Mucosa of stomach (tissue), 1 donor: ENCODE data around the gene TMEM175.

Experiments used
- H3K27me3 ChIP-seq: one replicate; pipeline ENCODE4 v1.7.0; 2013; ENCODE audit warnings: mild to moderate bottlenecking, low read length; ENCODE audit not compliant: control insufficient read depth, insufficient read depth
- H3K36me3 ChIP-seq: one replicate; pipeline ENCODE4 v1.7.0; 2013; ENCODE audit warnings: low read length; ENCODE audit not compliant: control insufficient read depth, insufficient read depth
- H3K4me1 ChIP-seq: one replicate; pipeline ENCODE4 v1.7.0; 2013; ENCODE audit warnings: mild to moderate bottlenecking, low read length; ENCODE audit not compliant: control insufficient read depth, insufficient read depth
- H3K4me3 ChIP-seq: one replicate; pipeline ENCODE4 v1.7.0; 2013; ENCODE audit warnings: low read length
- H3K9ac ChIP-seq: one replicate; pipeline ENCODE4 v1.7.0; 2013; ENCODE audit warnings: mild to moderate bottlenecking, low read length, moderate library complexity
- H3K9me3 ChIP-seq: one replicate; pipeline ENCODE4 v1.7.0; 2013; ENCODE audit warnings: mild to moderate bottlenecking, low read length, moderate library complexity; ENCODE audit not compliant: control insufficient read depth
- donor health status: Pancreatic carcinoma.

Gene TMEM175

DNA sequence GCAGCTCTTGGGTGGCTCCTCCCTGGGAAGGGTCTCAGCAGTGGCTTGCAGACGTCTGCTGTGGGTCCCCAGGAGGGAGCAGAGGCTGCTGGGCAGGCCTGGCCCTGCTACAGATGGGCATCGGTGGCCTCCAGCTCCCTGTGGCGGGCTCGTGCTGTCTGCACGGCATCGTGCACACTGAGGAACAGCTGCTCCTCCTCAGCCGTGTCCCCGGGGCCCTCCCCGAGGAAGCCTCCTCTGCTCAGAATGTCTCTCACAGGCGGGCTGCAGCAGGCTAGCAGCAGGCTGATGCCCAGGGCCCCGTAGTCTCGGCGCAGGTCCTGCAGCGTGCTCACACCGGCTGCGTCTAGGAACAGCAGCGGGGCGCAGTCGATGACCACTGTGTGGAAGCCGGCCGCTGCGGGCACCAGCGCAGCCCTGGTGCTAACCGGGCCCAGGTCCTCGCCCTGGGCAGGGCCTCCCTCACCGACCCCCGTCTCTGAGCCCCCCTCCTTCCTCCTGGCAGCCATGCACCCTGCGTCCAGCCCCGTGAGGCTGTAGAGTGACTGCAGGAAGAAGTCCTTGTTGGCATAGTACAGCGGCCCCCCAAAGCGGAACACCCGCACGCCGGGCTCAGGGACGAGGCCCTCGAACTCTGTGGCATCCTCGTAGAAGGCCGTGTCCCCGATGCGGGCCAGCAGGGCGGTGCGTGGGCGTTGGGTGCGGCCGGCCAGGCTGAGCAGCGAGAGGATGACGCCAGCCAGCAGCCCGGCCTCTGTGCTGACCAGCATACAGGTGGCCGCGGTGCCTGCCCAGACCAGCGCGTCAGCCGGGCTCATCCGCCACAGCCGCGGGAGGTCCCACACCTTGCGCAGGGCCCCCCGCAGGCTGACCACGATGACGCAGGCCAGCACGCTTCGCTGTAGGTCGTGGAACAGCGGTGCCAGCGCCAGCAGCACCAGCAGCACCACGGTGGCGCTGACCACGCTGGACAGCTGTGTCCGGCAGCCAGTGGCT, 56.8 kb downstream of the TMEM175 start:
- Histone ChIP-seq H3K36me3 (no peaks in the 10 kb centered on the region), H3K9me3 (no peaks in the 10 kb centered on the region), H3K27me3 (no peaks in the 10 kb centered on the region), H3K4me3 (no peak overlapping the region), H3K9ac (no peak overlapping the region), H3K4me1 (peaks cover 47% of the 10 kb centered on the region)

DNA sequence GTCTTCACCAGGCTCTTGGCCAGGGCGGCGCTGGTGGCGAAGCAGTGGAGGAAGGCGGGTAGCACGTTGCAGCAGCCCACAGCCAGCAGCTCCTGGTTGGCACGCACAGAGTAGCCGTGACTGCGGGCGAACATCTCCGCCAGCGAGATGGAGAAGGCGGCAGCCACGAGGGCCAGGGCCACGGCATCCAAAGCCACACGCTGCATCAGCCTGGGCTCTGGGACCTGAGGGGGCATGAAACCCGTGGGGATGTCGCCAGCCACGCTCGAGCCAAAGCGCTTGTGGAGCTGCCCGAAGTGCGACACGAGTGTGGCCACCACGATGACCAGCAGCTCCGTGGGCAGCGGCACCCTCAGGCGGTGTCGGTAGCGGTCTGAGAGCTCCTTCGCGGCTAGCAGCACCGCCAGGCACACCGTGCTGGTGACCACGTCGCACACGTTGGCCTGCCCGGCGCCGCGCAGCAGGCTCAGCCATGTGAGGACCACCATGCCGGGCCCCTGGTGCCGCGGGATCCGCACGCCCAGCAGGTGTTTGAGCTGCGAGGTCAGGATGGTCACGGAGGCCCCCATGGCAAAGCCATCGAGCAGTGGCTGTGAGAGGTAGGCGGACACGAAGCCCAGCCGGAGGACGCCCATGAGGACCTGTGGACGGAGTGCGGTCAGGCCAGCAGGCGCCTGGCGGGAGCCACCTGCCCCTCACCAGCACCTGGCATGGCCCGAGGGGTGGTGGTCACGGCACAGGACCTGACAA, 57.6 kb downstream of the TMEM175 start:
- Histone ChIP-seq H3K9ac (no peak overlapping the region), H3K4me1 (peaks cover 45% of the 10 kb centered on the region), H3K36me3 (no peaks in the 10 kb centered on the region), H3K4me3 (no peak overlapping the region), H3K27me3 (no peaks in the 10 kb centered on the region), H3K9me3 (no peaks in the 10 kb centered on the region)

DNA sequence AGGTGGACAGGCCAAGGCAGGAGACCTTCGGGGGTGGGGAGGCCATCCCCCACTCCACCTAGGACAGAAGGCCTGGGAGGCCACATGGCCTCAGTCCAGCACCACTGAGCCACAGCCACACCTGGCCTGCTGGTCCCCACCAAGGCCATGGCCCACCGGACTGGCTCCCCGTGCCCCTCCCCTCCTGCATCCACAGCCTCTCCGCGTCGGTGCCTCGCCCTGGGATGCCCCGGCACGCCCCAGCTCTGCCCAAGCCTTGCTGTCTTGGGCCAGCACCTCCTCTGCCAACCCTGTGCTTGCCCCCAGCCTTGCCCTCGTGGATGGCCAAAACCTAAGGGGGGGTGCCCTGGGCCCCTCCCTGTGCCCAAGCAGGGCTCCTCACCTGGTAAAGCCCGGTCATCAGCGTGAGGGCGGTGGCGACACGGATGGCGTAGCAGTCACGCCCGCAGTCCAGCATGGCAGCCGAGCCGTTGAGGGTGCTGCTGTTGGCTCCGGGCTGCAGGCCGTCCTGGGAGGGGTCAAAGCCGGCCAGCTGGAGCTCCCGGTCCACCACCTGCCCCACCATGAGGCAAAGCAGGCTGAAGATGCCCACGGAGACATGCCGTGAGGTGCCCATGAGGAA, 58.6 kb downstream of the TMEM175 start:
- Histone ChIP-seq H3K9me3 (no peaks in the 10 kb centered on the region), H3K9ac (no peak overlapping the region), H3K36me3 (no peaks in the 10 kb centered on the region), H3K4me1 (peaks cover 39% of the 10 kb centered on the region), H3K27me3 (no peaks in the 10 kb centered on the region), H3K4me3 (no peak overlapping the region)

DNA sequence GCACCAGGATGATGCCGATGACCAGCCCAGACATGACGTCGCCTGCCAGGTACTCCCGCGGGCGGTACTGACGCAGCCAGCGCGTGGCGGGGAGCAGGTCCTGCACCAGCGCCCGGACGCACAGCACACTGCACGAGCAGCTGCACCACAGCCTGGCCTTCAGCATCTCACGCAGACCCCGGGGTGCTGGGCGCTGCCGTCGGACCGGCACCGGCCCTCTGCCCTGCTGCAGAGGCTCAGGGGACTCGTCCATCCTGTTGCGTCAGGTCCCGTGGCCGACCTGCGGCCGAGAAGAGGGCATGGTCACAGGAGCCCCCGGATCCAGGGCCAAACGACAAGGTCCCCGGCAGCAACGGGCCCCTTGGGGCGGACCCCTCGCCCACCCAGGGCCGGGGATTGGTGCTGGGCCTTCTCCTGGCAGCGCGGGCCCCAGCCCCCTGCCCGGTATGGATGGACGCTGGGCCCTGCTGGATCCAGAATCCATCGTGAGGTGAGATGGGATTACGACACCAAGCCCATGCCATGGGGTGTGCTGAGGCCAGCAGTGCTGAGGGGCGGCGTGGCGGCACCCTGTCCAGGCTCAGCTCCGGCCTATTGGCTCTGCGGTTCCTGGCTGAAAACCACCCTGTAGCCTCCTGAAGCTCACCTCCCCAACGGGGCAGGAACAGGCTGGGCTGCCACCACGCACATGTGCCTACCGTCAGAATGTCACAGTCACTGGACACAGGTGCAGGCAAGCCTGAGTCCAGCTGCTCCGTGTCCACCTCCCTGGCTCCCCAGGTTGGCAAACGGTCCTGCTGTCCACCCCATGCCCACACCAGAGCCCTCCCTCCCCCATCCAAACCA, 59.4 kb downstream of the TMEM175 start:
- Histone ChIP-seq H3K9me3 (no peaks in the 10 kb centered on the region), H3K9ac (peak overlapping the region; percentile 84), H3K4me3 (no peak overlapping the region), H3K4me1 (peaks cover 47% of the 10 kb centered on the region), H3K36me3 (no peaks in the 10 kb centered on the region), H3K27me3 (peaks cover 4% of the 10 kb centered on the region)

DNA sequence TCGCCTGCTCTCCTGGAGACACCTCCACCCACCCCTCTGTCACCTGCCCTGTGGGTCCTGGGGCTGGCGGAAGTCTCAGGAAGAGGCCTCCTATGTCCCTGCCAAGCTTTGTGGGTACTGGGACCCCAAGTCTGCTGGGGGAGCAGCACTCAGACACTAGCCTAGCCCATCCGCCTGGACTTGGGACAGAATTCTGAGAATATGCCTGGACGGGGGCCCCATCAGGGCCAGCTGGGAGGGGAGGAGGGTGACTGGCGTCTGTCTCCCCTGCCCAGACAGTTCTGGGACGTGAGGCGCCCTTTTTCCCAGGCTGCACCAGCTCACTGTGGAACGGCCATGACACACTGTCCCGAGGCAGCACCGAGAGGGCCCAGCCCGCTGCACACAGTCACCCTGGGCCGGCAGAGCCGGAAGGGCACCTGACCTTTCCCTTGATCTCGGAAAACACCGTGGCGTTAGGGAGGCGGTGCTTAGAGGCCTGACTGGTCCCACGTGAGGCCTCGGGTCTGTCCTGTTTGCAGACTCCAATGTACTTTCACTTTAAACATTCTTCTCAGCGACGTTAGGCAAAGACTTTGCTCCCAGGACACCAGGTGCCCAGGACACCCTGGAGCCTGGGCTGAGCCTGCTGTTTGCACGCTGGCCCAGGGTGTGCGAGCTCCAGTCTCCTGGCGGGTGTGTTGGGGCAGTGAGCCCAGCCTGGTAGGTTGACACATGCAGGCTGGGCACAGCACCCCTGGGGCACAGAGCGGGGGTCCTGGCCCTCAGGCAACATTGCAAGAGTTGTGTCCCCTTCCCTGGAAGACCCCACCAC, 60.2 kb downstream of the TMEM175 start:
- Histone ChIP-seq H3K9ac (peak overlapping the region; percentile 84), H3K27me3 (peaks cover 10% of the 10 kb centered on the region), H3K9me3 (no peaks in the 10 kb centered on the region), H3K36me3 (no peaks in the 10 kb centered on the region), H3K4me1 (peaks cover 49% of the 10 kb centered on the region), H3K4me3 (no peak overlapping the region)

- Histone ChIP-seq H3K4me3 (no peak within 1 kb of the TSS), H3K27me3 (peaks cover 19% of the 10 kb centered on the region), H3K4me1 (peaks cover 52% of the 10 kb centered on the region), H3K36me3 (no peaks in the 10 kb centered on the region), H3K9me3 (no peaks in the 10 kb centered on the region), H3K9ac (peak within 1 kb of the TSS; percentile 84)
These were observed 61.1 kb downstream of the TMEM175 start, which contains the start of gene SLC26A1 for GRCh38 chr4:993111-994029. Gene SLC26A1 (minus strand): TSS chr4:993404. CDS start chr4:991703, 1,701 bp downstream.

GRCh38 chr4:995311-996026, 63.2 kb downstream of the TMEM175 start:
- Histone ChIP-seq H3K36me3 (no peaks in the 10 kb centered on the region), H3K9me3 (no peaks in the 10 kb centered on the region), H3K9ac (no peak overlapping the region), H3K27me3 (peaks cover 36% of the 10 kb centered on the region), H3K4me1 (peaks cover 53% of the 10 kb centered on the region), H3K4me3 (no peak overlapping the region)

DNA sequence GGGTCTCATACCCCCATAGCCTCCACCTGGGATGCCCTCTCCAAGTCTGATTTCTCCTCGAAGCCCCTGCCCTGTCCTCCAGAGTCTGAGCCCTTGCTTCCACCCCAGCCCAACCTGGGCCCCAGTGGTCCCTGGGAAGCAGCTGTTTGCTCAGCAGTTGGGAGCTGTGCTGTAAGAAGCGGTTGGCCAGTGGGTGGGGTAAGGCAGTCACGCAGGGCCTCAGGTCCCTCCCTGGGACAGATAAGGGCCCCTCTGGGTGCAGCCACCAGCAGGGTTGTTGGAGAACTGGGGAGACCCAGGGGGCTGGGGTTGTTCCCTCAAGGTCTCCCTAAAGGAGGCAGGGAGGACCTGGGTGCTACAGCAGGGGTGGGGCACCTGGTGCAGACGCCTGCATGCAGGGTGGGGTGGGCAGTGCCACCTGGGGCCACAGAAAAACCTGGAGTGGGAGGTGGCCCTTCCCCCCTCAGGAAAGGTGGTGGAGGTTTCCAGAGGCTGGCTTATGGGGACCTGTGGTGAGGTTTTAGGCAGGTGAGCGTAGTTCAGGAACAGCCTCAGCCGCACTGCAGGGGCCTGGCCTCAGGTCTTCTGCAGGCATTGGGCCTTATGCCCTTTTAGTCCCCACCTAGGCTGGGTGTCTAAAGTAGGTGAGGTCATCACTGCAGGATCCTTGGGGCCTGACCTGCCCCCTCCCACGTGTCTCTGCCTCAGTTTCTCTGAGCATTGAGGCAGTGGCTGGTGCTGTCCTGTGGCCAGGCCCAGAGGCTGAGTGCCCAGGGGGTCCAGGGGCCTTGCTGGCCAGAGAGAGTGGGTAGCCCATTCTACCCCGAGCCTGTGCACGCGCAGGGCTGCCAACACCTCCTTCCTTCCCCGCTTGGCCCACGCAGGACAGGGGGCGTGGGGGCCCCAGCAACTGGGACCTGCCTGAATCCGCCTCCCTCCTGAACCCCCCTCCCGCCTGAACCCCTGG, 64.1 kb downstream of the TMEM175 start:
- Histone ChIP-seq H3K27me3 (peaks cover 45% of the 10 kb centered on the region), H3K36me3 (no peaks in the 10 kb centered on the region), H3K9ac (no peak overlapping the region), H3K4me3 (peak overlapping the region; percentile 14), H3K4me1 (peaks cover 51% of the 10 kb centered on the region), H3K9me3 (no peaks in the 10 kb centered on the region)

DNA sequence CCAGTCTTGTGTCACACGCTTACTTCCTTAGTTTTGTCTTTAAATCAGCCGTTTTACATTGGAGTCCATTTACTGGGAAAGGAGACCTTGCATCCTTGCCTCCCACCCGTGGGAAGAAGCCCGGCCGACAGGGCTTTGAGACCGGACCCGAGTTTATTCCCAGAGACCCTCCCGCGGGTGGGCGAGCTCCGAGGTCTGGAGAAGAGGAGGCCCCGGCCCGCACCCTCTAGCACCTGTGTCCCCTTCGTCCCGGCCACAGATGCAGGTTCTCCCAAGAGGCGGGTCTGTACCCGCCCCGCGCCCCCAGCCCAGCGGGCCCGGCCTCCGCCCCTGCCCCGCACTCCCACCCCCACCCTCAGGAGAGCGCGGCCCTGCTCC, 64.7 kb downstream of the TMEM175 start:
- peaks cover 47% of the 10 kb centered on the region for H3K4me1 ChIP-seq
- H3K9me3 ChIP-seq, result no peaks in the 10 kb centered on the region
- no peaks in the 10 kb centered on the region for H3K36me3 ChIP-seq
- H3K27me3 ChIP-seq, result peaks cover 52% of the 10 kb centered on the region
- no peak overlapping the region for H3K4me3 ChIP-seq
- no peak overlapping the region for H3K9ac ChIP-seq
